ENCODE results near the gene KCNN3.

KCNN3 gene

GRCh38 chr1:154719586-154720327, 150.3 kb downstream of the KCNN3 start:
- no peak for DNase-seq

GRCh38 chr1:154718566-154718965, 151.5 kb downstream of the KCNN3 start:
- DNase-seq, result no peak

- DNase-seq, result no peak
Measured at GRCh38 chr1:154717528-154717924, 152.6 kb downstream of the KCNN3 start.

GRCh38 chr1:154716614-154717527, 153.2 kb downstream of the KCNN3 start:
- DNase-seq, result no peak

- DNase-seq, result no peak
Measured at GRCh38 chr1:154716011-154716410, 154.1 kb downstream of the KCNN3 start.

- DNase-seq, result no peak
Measured at GRCh38 chr1:154715385-154715784, 154.7 kb downstream of the KCNN3 start.

- no peak for DNase-seq
Measured at GRCh38 chr1:154714638-154715037, 155.4 kb downstream of the KCNN3 start.

- DNase-seq, result no peak
Measured at GRCh38 chr1:154714052-154714623, 155.9 kb downstream of the KCNN3 start.

GRCh38 chr1:154713005-154713404, 157.1 kb downstream of the KCNN3 start:
- DNase-seq, result no peak

- no peak for DNase-seq
Measured at GRCh38 chr1:154712166-154712810, 157.8 kb downstream of the KCNN3 start.

- DNase-seq, result no peak
Measured at GRCh38 chr1:154711416-154711815, 158.7 kb downstream of the KCNN3 start.

GRCh38 chr1:154710106-154710505, 160.0 kb downstream of the KCNN3 start:
- no peak for DNase-seq

GRCh38 chr1:154707901-154708463, 162.1 kb downstream of the KCNN3 start:
- no peak for DNase-seq

GRCh38 chr1:154706851-154707250, 163.2 kb downstream of the KCNN3 start:
- DNase-seq, result no peak

- DNase-seq, result no peak
Measured at GRCh38 chr1:154705544-154705943, 164.5 kb downstream of the KCNN3 start.

- no peak for DNase-seq
Measured at GRCh38 chr1:154703170-154703569, 166.9 kb downstream of the KCNN3 start.

- no peak for DNase-seq
Measured at GRCh38 chr1:154698320-154699096, 171.6 kb downstream of the KCNN3 start.

GRCh38 chr1:154697710-154698109, 172.4 kb downstream of the KCNN3 start:
- DNase-seq, result no peak

- DNase-seq, result no peak
Measured at GRCh38 chr1:154696456-154696855, 173.6 kb downstream of the KCNN3 start.

GRCh38 chr1:154695985-154696384, 174.1 kb downstream of the KCNN3 start:
- no peak for DNase-seq

GRCh38 chr1:154694995-154695394, 175.1 kb downstream of the KCNN3 start:
- no peak for DNase-seq

- no peak for DNase-seq
Measured at GRCh38 chr1:154689083-154689482, 181.0 kb downstream of the KCNN3 start.

Data from activated CD4-positive, alpha-beta T cell treated with anti-CD3 and anti-CD28 coated beads, Interleukin-2, amount 50 U/mL, for 48 hours (primary cell).